Measurements from ENCODE around the gene DYNLRB1. TPM values are rescaled to one million over a fixed set of nuclear protein-coding genes. Genes with fewer than 3 reads are reported as not detected.

Gene DYNLRB1
- total RNA-seq, 1 donor from 2014 or later, result 166 TPM

- H3K4me3 Mint-ChIP-seq (ENCODE audit: unreplicated experiment), result no peak overlapping the region
- H3K9me3 Mint-ChIP-seq (ENCODE audit: unreplicated experiment), result no peaks in the 10 kb centered on the region
- no peak for TF ChIP-seq CTCF (IDR thresholded peaks at IDR 0.05)
- peak; percentile 13 for DNase-seq (ENCODE audit: extremely low spot score, unreplicated experiment)
- H3K27ac Mint-ChIP-seq (ENCODE audit: unreplicated experiment), result peak overlapping the region; percentile 56
- H3K36me3 Mint-ChIP-seq (ENCODE audit: unreplicated experiment), result no peaks in the 10 kb centered on the region
- no peaks in the 10 kb centered on the region for H3K27me3 Mint-ChIP-seq (ENCODE audit: unreplicated experiment)
- peaks cover 17% of the 10 kb centered on the region for H3K4me1 Mint-ChIP-seq (ENCODE audit: unreplicated experiment)
These were observed 66.0 kb downstream of the DYNLRB1 start for GRCh38 chr20:34582221-34582620.

- peaks cover 17% of the 10 kb centered on the region for H3K4me1 Mint-ChIP-seq (ENCODE audit: unreplicated experiment)
- H3K27me3 Mint-ChIP-seq (ENCODE audit: unreplicated experiment), result no peaks in the 10 kb centered on the region
- H3K4me3 Mint-ChIP-seq (ENCODE audit: unreplicated experiment), result no peak overlapping the region
- H3K9me3 Mint-ChIP-seq (ENCODE audit: unreplicated experiment), result no peaks in the 10 kb centered on the region
- peak; percentile 54 for DNase-seq (ENCODE audit: extremely low spot score, unreplicated experiment)
- no peaks in the 10 kb centered on the region for H3K36me3 Mint-ChIP-seq (ENCODE audit: unreplicated experiment)
- H3K27ac Mint-ChIP-seq (ENCODE audit: unreplicated experiment), result no peak overlapping the region
- TF ChIP-seq CTCF (IDR thresholded peaks at IDR 0.05), result no peak
These were observed 66.7 kb downstream of the DYNLRB1 start for GRCh38 chr20:34582911-34583310.

- H3K27ac Mint-ChIP-seq (ENCODE audit: unreplicated experiment), result no peak overlapping the region
- peaks cover 17% of the 10 kb centered on the region for H3K4me1 Mint-ChIP-seq (ENCODE audit: unreplicated experiment)
- no peaks in the 10 kb centered on the region for H3K9me3 Mint-ChIP-seq (ENCODE audit: unreplicated experiment)
- no peaks in the 10 kb centered on the region for H3K36me3 Mint-ChIP-seq (ENCODE audit: unreplicated experiment)
- no peaks in the 10 kb centered on the region for H3K27me3 Mint-ChIP-seq (ENCODE audit: unreplicated experiment)
- TF ChIP-seq CTCF (IDR thresholded peaks at IDR 0.05), result no peak
- peak; percentile 75 for DNase-seq (ENCODE audit: extremely low spot score, unreplicated experiment)
- no peak overlapping the region for H3K4me3 Mint-ChIP-seq (ENCODE audit: unreplicated experiment)
These were observed 67.3 kb downstream of the DYNLRB1 start for GRCh38 chr20:34583544-34583943.

DNA sequence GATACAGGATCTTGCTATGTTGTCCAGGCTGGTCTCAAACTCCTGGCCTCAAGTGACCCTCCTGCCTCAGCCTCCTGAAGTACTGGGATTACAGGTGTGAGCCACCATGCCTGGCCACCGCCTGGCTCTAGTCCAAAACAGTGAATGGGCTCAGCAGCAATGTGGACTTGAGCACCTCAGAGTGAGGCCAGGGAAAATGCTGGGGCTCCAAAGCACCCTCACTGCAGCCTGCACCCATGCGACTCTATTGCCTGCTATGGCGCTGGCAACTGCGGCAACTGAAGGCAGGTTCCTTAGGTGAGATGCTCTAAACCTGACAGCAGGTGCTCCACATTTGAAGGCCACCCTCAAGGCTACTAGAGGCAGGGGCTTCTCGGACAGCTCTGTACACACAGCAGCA, 68.8 kb downstream of the DYNLRB1 start:
- Mint-ChIP-seq H3K27ac (ENCODE audit: unreplicated experiment) (no peak overlapping the region), H3K9me3 (ENCODE audit: unreplicated experiment) (no peaks in the 10 kb centered on the region), H3K4me3 (ENCODE audit: unreplicated experiment) (no peak overlapping the region), H3K27me3 (ENCODE audit: unreplicated experiment) (no peaks in the 10 kb centered on the region), H3K4me1 (ENCODE audit: unreplicated experiment) (peaks cover 11% of the 10 kb centered on the region), H3K36me3 (ENCODE audit: unreplicated experiment) (no peaks in the 10 kb centered on the region)
- peak; percentile 65 for DNase-seq (ENCODE audit: extremely low spot score, unreplicated experiment)
- no peak for TF ChIP-seq CTCF (IDR thresholded peaks at IDR 0.05)

GRCh38 chr20:34586488-34587163, 70.4 kb downstream of the DYNLRB1 start:
- Mint-ChIP-seq H3K9me3 (ENCODE audit: unreplicated experiment) (no peaks in the 10 kb centered on the region), H3K27ac (ENCODE audit: unreplicated experiment) (no peak overlapping the region), H3K4me1 (ENCODE audit: unreplicated experiment) (peaks cover 4% of the 10 kb centered on the region), H3K4me3 (ENCODE audit: unreplicated experiment) (no peak overlapping the region), H3K36me3 (ENCODE audit: unreplicated experiment) (no peaks in the 10 kb centered on the region), H3K27me3 (ENCODE audit: unreplicated experiment) (no peaks in the 10 kb centered on the region)
- TF ChIP-seq CTCF (IDR thresholded peaks at IDR 0.05), result no peak
- DNase-seq (ENCODE audit: extremely low spot score, unreplicated experiment), result peak; percentile 36

Other genes with a start within 250 kb of the DYNLRB1 start
- gene AHCY, start 213.1 kb upstream of the DYNLRB1 start, total RNA-seq, result 110 and 114 TPM in 2 replicates
- gene ITCH, start 153.1 kb upstream of the DYNLRB1 start, total RNA-seq, result 55.4 and 55.5 TPM in 2 replicates
- gene MAP1LC3A, start 42.3 kb downstream of the DYNLRB1 start, total RNA-seq, result 60.5 and 67.2 TPM in 2 replicates
- 15.5 and 18.2 TPM in 2 replicates for gene PIGU, start 160.7 kb downstream of the DYNLRB1 start, total RNA-seq
- 34.3 and 34.4 TPM in 2 replicates for gene TP53INP2, start 187.9 kb downstream of the DYNLRB1 start, total RNA-seq

Measured in osteocyte (in vitro differentiated cells).